ENCODE measurements around the gene ADAM12.

The ADAM12 gene

DNA sequence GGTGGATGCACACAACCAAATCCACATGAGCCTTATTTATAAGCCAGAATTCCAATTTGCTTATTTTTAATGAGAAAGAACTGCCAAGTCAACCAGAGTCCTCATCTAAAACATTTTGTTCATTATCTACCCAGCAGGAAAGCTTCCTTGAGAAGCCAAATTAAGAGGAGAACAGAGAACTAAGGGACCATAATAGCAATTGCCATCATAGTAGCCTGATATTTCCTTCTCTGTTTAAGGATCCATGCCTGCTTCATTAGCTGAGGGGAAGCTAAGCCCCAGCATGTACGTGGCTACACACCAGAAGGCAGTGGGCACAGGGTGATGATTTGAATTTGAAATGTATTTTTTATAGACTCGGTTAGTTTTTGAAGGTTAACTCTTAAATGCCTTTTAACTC is 46.8 kb downstream of the ADAM12 start:
- Histone ChIP-seq H3K27ac (no peak overlapping the region), H3K4me3 (no peak overlapping the region)
- no peak for TF ChIP-seq CTCF (IDR thresholded peaks at IDR 0.05)
- no peak for DNase-seq (ENCODE audit: low spot score)

GRCh38 chr10:126337251-126337810 is 50.9 kb downstream of the ADAM12 start:
- no peak for DNase-seq (ENCODE audit: low spot score)
- TF ChIP-seq CTCF (IDR thresholded peaks at IDR 0.05) = no peak
- Histone ChIP-seq H3K27ac (no peak overlapping the region), H3K4me3 (no peak overlapping the region)

GRCh38 chr10:126336801-126337200 is 51.5 kb downstream of the ADAM12 start:
- no peak for TF ChIP-seq CTCF (IDR thresholded peaks at IDR 0.05)
- DNase-seq (ENCODE audit: low spot score) = no peak
- Histone ChIP-seq H3K4me3 (no peak overlapping the region), H3K27ac (no peak overlapping the region)

DNA sequence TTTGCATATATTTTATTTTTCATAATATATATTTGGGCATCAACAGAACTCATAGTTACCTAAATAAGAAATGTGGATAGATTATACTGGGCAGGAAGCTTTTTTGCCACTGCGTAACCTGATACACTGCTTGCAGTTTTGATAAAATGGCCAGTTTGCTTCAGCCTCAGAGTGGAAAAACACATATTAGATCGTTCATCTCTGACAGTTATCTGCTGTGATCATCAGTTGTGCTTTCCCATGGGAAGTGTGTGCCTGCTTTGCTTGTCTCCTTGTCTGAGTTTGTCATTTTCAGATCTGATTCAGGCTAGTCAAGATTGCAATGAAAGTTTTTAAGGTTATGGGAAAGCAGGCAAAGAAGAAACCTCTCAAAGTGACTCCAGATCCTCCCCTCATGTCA is 54.0 kb downstream of the ADAM12 start:
- no peak for DNase-seq (ENCODE audit: low spot score)
- no peak for TF ChIP-seq CTCF (IDR thresholded peaks at IDR 0.05)
- no peak overlapping the region for H3K27ac ChIP-seq
- H3K4me3 ChIP-seq = no peak overlapping the region

DNA sequence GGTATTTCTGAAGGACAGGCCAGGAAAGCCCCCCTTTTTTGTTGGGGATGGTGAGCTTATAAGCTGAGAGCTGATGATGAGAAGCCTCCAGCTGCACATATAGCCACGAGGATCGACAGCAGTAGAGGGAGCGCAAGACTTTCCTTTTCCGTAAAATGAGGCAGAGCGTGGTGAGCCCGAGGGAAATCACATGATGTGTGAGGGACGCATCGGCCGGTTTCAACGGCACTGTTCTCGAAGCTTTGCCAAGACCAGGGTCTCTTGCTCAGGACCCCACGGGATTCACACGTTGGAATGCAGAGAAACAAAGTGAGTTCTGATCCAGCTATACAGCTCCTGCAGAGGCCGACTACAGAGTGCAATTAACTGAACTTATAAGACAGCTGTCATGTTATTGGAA is 55.7 kb downstream of the ADAM12 start:
- H3K27ac ChIP-seq = no peak overlapping the region
- DNase-seq (ENCODE audit: low spot score) = no peak
- H3K4me3 ChIP-seq = no peak overlapping the region
- TF ChIP-seq CTCF (IDR thresholded peaks at IDR 0.05) = no peak

DNA sequence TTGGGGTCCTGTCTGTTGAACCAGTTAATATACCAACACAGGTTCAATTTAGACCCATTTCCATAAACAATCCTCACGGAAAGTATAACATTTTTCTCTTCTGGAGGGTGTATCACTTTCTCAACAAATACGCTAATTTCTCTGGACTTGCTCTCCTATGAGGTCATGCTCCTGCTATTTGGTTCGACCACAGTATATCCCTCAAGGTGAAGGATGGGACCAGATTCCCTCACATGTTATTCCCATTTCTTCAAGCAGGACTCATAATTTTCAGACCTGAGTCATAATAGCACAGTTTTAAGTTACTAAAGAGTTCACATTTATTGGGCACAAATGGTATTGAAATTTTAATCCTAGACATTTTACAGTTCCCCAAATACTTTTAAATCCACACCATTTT is 57.2 kb downstream of the ADAM12 start:
- Histone ChIP-seq H3K4me3 (no peak overlapping the region), H3K27ac (no peak overlapping the region)
- TF ChIP-seq CTCF (IDR thresholded peaks at IDR 0.05) = no peak
- no peak for DNase-seq (ENCODE audit: low spot score)

DNA sequence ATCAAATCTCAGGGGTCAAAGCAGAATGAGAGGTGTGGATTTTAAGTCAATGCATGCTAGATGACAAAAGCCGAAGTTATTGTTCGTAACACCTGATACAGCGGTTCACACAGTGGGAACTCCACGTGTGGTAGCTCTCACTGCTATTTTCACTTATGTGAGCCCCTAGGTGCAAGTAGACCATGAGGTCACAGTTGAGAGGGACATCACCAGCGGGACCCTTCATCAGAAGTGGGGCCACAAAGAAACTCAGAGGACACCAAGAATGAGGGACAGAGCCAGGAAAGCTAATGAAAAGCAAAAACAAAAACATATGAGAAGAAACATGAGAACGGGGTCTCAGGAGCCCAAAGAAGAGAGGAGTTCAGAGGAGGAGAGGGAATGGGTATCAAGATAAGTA is 63.5 kb downstream of the ADAM12 start:
- no peak for DNase-seq (ENCODE audit: low spot score)
- no peak overlapping the region for H3K27ac ChIP-seq
- no peak for TF ChIP-seq CTCF (IDR thresholded peaks at IDR 0.05)
- no peak overlapping the region for H3K4me3 ChIP-seq

Measured in coronary artery (tissue), 2 donors.